Suppressor macrophage (primary cell): Measurements from ENCODE around the gene SUMF1.
"Not testable (repeated sequence)": the region's sequence is repeated elsewhere in the genome, so short reads cannot be mapped to it uniquely, and the experiment has no call there.

Source experiments
- DNase-seq, 4 experiments: peaks; one replicate each; pipeline ENCODE4 v3.0.0-alpha.2; 2020 to 2022

The SUMF1 gene

DNA sequence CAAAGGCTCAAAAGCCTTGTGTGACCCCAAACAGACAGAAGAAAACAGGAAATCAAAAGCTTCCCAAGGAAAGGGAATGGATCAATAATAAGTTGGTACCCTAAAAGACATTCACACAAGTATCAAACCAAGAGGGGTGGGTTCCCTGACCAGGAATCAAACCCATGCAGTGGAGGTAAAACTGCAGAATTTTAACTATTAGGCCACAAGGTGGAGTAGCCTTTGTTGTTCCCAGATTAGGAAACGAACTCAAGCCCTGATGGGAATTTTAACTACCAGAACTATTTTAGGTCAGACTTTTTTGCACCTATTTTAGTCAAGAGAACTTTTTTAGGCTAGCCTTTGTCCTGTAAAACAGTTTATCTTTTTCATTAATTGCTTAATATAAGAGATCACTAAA lies 132.5 kb downstream of the SUMF1 start:
- no peak for DNase-seq

DNA sequence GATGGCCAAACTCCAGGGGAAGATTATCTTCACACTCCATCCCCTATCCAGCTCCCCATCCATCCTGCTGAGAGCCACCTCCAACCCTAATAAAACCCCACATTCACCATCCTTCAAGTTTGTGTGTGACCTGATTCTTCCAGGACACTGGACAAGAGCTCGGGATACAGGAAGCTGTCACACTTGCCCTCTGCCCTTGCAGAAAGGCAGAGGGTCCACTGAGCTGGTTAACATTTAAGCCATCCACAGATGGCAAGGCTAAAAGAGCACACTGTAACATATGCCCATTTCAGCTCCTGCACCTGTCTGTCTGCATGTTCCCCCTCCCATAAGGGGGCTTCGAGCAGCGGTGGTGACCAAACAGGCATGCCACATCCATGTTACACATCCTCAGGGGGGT lies 134.1 kb downstream of the SUMF1 start:
- DNase-seq = no peak

DNA sequence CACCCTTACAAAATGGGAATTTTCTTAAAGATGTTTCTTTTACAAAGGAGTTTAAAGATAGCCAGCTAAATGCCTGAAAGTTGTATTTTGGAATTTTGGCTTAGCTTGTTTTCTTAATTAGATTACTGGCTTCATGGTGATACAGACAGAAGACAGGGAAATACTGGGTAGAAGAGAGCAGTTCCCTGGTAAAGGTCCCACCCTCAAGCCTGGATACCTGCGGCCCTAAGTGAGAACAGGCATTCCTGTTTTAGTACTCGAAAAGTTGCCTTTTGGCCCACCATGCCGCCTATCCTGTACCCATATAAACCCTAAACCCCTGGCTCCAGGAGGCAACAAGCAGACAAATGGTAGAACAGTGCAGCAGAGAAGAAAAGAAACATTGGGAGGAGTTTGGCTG lies 134.5 kb downstream of the SUMF1 start:
- DNase-seq = no peak

DNA sequence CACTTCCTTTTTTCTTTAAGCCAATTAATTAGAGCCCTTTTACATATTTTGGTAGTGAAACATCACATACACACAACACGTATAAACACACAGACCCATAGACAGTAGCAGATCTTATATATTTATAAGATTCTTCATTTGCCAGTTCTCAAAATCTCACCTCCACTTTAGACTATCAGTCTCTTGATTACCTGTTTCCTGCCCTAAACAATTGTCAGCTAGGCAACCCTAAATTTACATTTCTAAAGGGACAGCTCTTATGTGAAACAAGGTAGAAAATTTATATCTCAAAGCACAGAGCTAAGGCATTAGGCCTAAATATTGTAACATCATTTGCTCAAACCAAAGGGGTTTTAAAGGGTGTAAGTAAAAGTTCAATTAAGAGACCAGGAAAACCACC lies 135.0 kb downstream of the SUMF1 start:
- no peak for DNase-seq

DNA sequence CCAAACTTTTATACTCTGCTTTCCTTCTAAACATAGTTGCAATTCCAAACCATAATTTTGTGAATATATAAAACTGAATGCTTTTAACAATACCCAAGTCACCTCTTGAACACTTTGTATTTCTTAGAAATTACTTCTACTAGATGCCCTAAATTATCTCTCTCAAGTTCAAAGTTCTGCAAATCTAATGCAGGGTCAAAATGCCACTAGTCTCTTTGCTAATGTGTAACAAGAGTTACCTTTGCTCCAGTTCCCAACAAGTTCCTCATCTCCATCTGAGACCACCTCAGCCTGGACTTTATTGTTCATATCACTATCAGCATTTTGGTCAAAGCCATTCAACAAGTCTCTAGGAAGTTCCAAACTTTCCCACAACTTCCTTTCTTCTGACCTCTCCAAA lies 137.3 kb downstream of the SUMF1 start:
- DNase-seq = not testable (repeated sequence)

DNA sequence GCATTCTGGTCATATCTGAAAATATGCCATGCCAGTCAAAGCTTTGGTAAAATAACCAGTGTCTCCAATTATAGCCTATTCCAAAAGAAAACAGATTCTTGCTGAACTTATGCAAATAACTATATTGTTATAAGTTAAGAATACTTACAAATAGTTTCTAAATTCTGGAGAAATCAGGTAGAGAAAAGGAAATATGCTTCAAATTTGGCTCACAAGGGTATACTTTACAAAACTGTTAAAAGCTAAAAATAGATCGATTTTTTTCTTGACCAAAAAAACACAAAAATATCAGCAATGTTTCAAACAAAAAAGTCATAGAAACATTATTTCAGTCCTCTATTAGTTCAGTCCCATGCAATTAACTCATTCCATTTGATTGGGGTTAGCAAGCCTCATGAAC lies 140.2 kb downstream of the SUMF1 start:
- no peak for DNase-seq

DNA sequence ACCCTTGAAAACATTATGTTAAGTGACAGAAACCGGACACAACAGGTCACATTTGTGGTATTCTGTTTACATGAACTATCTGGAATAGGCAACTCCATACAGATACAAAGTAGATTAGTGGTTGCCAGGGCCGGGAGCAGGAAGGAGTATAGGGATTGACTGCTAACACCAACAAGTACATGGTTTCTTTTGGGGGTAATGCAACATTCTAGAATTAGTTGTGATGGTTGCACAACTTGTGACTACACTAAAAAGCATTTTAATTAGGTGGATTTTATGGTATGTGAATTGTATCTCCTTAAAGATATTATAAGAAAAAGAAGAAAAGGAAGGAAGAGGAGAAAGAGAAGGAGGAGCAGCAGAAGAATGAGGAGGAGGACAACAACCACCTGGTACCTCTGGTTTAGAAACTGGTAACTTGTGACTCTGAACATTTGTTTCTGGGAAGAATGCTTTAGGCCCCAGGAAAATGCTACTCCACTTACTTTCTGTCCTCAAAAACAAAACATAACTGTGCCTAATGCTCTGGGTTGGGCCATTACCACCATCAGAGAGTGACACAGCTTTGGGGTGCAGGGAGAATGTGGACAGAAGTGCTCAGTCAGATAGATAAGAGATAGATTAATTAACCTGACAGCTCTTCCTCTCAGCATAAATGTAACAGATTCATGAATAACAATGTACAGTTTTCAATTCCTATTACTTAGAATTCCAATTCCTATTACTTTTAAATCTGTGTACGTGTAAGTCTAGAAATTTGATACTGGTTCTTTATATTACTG lies 143.6 kb downstream of the SUMF1 start:
- no peak for DNase-seq

DNA sequence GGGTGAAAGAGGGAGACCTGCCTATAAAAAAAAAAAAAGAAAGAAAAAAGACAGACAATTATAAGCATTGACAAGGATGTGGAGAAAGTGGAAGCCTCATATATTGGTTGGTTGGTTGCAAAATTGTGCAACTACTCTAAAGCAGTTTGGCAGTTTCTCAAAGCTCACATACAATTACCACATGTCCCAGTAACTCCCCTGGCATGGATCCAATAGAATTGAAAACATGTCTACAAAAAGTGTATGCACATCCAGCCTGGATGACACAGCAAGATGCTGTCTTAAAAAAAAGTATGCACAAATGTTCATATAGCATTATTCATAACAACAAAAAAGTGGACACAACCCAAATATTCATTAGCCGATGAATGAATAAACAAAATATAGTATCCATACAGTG lies 144.4 kb downstream of the SUMF1 start:
- DNase-seq = peak; percentile 53 to 90 (median 69)

DNA sequence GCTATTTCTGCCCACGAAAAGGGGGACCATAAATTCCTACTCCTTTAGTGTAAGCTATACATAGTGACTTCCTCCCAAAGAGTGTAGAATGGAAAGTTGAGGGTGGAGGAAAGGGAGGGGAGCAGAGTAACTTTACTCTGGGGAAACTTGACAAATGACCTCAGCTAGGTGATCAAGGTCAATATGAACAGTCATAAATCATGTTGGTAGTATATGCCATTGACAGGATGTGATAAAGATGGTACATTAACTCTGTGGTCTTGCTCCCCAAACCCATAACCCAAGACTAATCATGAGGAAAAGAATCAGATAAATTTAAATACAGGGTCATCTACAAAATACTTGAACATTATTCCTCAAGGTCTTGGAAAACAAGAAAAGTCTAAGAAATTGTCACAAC lies 145.3 kb downstream of the SUMF1 start:
- DNase-seq = no peak

DNA sequence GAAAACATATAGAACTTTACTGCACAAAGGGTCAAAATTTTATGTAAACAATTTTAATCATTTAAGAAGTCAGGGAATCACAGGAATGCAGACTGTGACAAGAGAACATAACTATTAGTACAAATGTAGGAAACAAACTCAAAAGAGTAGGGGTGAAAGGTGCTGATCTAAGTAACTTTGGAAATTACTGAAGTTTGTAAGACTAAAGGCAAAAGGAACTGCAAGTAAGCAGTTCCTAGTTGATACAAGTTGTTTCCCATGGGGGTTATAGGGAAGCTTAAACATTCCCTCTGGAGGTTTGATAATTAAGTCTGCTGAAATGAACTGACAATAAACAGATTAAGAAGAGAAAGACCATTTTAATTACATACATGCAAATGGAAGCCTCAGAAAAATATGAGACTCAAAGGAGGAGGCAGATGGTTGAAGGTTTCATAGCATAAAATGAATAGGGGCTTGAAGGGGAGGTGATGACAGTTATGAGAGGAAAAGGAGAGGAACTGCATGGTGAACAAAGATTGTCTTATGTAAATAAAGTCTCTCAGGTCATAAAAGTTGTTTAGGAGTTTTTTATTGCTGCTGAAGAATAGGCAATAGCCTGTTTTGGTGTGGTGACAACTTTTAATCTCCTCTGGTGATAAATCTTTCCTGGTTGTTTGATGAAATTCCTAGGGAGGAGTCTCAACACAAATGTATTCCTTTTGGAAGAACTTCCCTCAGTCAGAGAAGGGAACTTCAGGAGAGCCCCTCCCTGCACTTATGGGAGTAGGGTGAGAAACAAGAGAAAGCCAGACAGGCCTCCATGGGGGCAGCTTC lies 146.8 kb downstream of the SUMF1 start:
- peak in 2 of 4 experiments; percentile 59 to 69 for DNase-seq

DNA sequence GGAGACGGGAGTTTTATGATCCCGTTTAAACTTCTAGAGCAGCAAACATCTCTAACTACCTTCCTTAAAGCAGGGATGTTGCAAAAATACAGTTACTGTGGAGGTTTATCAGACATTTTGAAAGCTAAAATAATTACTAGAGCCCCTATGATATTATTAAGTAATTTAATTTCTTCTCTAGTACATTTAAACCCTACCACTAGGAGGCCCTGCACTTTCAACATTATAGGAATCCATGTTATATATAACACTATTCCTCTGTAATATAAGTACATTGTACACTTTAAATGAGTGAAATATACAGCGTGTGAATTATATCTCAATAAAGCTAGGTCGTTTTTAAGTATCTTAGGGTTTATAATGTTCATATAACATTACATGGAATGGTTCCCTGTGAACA lies 152.4 kb downstream of the SUMF1 start:
- peak in 2 of 4 experiments; percentile 18 to 42 for DNase-seq

DNA sequence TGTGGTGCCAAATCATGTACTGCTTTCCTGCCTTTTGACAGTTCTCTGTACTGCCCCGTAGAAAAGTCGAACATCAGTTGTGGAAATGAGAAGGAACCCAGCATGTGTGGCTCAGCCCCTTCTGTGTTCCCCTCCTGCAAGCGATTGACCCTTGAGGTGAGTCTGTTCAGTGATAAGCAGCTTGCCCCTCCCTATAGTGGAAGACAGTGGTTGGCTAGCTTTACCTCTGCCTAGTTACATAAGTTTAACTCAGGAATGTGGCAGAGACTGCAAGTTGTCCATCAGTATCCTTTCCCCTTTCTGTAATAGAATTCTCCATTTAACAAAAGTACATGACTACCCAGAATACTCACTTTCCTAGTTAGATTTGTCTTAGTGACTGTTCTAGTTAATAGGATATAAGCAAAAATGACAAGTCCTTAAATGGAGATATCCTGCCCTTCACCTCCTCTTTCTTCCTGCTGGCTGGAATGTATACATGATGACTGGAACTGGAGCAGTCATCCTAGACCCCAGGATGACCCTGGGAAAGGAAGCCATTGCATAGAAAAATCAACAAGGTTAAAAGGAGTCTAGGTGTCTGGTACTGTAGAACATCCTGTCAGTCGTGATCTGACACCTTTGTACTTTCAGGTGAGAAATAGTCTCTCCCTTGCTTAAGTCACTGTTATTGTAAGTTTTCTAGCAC lies 153.3 kb downstream of the SUMF1 start:
- DNase-seq = no peak

DNA sequence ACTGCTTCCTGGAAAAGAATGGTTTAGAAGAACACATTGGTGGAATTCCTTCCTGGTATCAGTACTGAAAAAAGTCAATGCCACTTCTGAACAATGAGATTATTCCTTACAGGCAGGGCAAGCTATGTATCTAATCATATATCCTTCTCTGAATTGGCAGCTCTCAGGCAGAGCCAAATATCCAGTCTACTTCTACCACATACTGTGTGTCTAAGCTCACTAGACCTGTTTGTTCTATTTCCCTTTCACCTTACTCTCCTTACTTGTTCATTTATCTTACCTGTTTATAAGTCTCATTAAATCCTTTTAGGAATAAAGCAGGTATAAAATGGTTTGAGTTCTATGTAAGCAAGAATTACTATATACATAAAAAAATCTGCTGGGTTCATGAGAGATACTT lies 155.6 kb downstream of the SUMF1 start:
- no peak for DNase-seq
